Body of pancreas (tissue), 4 donors: Measurements from ENCODE around the gene OAF.

Experiments
- POLR2A ChIP-seq, 3 donors: fragments of 450-650 bp; IDR thresholded peaks; one replicate each; pipeline ENCODE4 v1.6.1; 2016; ENCODE audit warnings: antibody characterized with exemption in 3 of 3, mild to moderate bottlenecking in 2 of 3
- TF ChIP-seq, protein P1 (sequence below), 7 experiments: fragments of 450-650 bp in 4 of 7; fragments of 200-600 bp in 3 of 7; sonication (generic) in 3 of 7; IDR thresholded peaks; one replicate each; pipeline ENCODE4 v1.5.1; 2016 to 2019; ENCODE audit warnings: antibody characterized with exemption in 7 of 7

DNA sequence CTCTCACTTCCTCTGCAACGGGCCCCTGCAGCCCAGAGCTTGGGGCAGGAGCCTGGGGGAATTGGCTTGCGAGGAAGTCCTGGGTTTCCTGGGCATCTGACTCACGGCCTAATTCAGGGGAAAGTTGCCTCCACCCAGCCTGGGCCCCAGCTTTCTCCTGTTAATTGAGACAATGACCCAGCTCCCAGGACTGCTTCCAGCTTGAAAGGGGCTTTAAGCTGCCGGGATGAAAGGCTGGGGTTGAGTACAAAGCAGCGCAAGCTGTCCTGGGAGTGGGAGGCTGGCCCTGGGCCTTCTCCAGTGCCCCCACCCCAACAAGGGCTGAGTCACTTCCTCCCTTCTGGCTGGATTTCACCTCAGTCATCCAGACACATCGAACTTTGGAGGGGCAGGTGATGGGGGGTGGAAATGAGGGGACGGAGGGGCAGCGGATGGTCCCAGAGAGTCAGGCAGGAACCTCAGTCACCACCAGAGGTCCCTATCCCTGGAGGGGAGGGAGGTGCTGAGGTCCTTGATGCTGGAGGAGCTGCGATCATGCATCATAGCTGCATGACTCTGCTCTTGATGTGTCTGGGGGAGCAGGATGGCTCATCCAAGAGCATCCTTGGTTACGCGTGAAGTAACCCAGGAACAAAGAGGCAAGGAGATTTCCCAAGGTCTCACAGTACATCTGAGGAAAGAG lies 30.1 kb upstream of the OAF start:
- no peak for TF ChIP-seq POLR2A (IDR thresholded peaks at IDR 0.05)
- TF ChIP-seq, protein P1, sequence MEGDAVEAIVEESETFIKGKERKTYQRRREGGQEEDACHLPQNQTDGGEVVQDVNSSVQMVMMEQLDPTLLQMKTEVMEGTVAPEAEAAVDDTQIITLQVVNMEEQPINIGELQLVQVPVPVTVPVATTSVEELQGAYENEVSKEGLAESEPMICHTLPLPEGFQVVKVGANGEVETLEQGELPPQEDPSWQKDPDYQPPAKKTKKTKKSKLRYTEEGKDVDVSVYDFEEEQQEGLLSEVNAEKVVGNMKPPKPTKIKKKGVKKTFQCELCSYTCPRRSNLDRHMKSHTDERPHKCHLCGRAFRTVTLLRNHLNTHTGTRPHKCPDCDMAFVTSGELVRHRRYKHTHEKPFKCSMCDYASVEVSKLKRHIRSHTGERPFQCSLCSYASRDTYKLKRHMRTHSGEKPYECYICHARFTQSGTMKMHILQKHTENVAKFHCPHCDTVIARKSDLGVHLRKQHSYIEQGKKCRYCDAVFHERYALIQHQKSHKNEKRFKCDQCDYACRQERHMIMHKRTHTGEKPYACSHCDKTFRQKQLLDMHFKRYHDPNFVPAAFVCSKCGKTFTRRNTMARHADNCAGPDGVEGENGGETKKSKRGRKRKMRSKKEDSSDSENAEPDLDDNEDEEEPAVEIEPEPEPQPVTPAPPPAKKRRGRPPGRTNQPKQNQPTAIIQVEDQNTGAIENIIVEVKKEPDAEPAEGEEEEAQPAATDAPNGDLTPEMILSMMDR (IDR thresholded peaks at IDR 0.05) = no peak
